ENCODE data around the gene DNAJB9. TPM values are rescaled to one million over a fixed set of nuclear protein-coding genes. Genes with fewer than 3 reads are reported as not detected.

The DNAJB9 gene
- total and polyA plus RNA-seq, 2 of the 13 experiments (the other 11 are each of a cell fraction or from before 2014, with no cell fraction given) = 8.6 to 16.4 TPM

- TF ChIP-seq NFE2L1 (CRISPR knock-in tag; IDR thresholded peaks at IDR 0.05; ENCODE audit: borderline replicate concordance) (no peak), ZNF670 (CRISPR knock-in tag; IDR thresholded peaks at IDR 0.05; ENCODE audit: borderline replicate concordance) (no peak), ZNF761 (CRISPR knock-in tag; conservative IDR thresholded peaks at IDR 0.05) (no peak), ZNF333 (CRISPR knock-in tag; IDR thresholded peaks at IDR 0.05; ENCODE audit: borderline replicate concordance) (no peak), ZXDC (CRISPR knock-in tag; IDR thresholded peaks at IDR 0.05) (0 out of 2 replicates have a peak, but pooled peaks have one; percentile 36), MNT (IDR thresholded peaks at IDR 0.05) (no peak), AGO2 (optimal IDR thresholded peaks at IDR 0.05; ENCODE audit: low read depth, low read length) (peak; percentile 52), CEBPZ (IDR thresholded peaks at IDR 0.05; ENCODE audit: low read length) (no peak), TIGD3 (CRISPR knock-in tag; IDR thresholded peaks at IDR 0.05; ENCODE audit: borderline replicate concordance) (no peak), LBX2 (CRISPR knock-in tag; IDR thresholded peaks at IDR 0.05; ENCODE audit: borderline replicate concordance) (no peak), ARID3A (IDR thresholded peaks at IDR 0.05; ENCODE audit: low read depth, low read length) (0 out of 2 replicates have a peak, but pooled peaks have one; percentile 1), CHCHD3 (CRISPR knock-in tag; IDR thresholded peaks at IDR 0.05) (no peak), ZNF496 (CRISPR knock-in tag; IDR thresholded peaks at IDR 0.05; ENCODE audit: insufficient replicate concordance) (no peak), WIZ (CRISPR knock-in tag; IDR thresholded peaks at IDR 0.05) (no peak), ERF (CRISPR knock-in tag; IDR thresholded peaks at IDR 0.05) (no peak), MEIS1 (CRISPR knock-in tag; IDR thresholded peaks at IDR 0.05; ENCODE audit: borderline replicate concordance) (no peak), ZMYM3 (CRISPR knock-in tag; IDR thresholded peaks at IDR 0.05) (no peak), SOX5 (CRISPR knock-in tag; IDR thresholded peaks at IDR 0.05; ENCODE audit: borderline replicate concordance) (no peak)
Observed at GRCh38 chr7:108570146-108570755, 577 bp downstream of the DNAJB9 start (continued).
